IPS DF 4.7 (cell line): ENCODE measurements around the gene NDUFS8.
A peak's percentile ranks its signal among the peaks of the same experiment; 100 is the strongest.
"Not testable (repeated sequence)": the region's sequence is repeated elsewhere in the genome, so short reads cannot be mapped to it uniquely, and the experiment has no call there.

ENCODE experiments used
- DNase-seq: peaks from one replicate; pipeline ENCODE4 v3.0.0-alpha.2; 2013; ENCODE audit warnings: low spot score; ENCODE audit errors: extremely low read depth

Gene NDUFS8

GRCh38 chr11:68030318-68031143 is at the start of gene NDUFS8:
NDUFS8 (plus strand) TSS chr11:68030681; CDS start chr11:68032152, 1,471 bp downstream.
- DNase-seq, result peak; percentile 96

- not testable (repeated sequence) for DNase-seq
Observed at GRCh38 chr11:67981226-67981625, 49.3 kb upstream of the NDUFS8 start.

- DNase-seq, result not testable (repeated sequence)
Observed at GRCh38 chr11:67982255-67982857, 48.1 kb upstream of the NDUFS8 start.

GRCh38 chr11:67983951-67984350 is 46.5 kb upstream of the NDUFS8 start:
- DNase-seq, result no peak

- DNase-seq, result not testable (repeated sequence)
Observed at GRCh38 chr11:67985302-67985701, 45.2 kb upstream of the NDUFS8 start.

GRCh38 chr11:67990546-67991346 is 39.7 kb upstream of the NDUFS8 start:
- DNase-seq, result not testable (repeated sequence)

GRCh38 chr11:67991347-67992121 is 38.9 kb upstream of the NDUFS8 start:
- not testable (repeated sequence) for DNase-seq

- DNase-seq, result not testable (repeated sequence)
Observed at GRCh38 chr11:67993821-67994220, 36.7 kb upstream of the NDUFS8 start.

GRCh38 chr11:67994387-67994786 is 36.1 kb upstream of the NDUFS8 start:
- DNase-seq, result not testable (repeated sequence)

- not testable (repeated sequence) for DNase-seq
Observed at GRCh38 chr11:67995129-67995528, 35.4 kb upstream of the NDUFS8 start.

- not testable (repeated sequence) for DNase-seq
Observed at GRCh38 chr11:67995579-67995978, 34.9 kb upstream of the NDUFS8 start.

GRCh38 chr11:67996051-67996450 is 34.4 kb upstream of the NDUFS8 start:
- no peak for DNase-seq

- no peak for DNase-seq
Observed at GRCh38 chr11:67996622-67997474, 33.6 kb upstream of the NDUFS8 start.

- DNase-seq, result no peak
Observed at GRCh38 chr11:67997475-67997921, 33.0 kb upstream of the NDUFS8 start.

GRCh38 chr11:67998150-67999045 is 32.1 kb upstream of the NDUFS8 start:
- DNase-seq, result no peak

- DNase-seq, result no peak
Observed at GRCh38 chr11:67999201-67999629, 31.3 kb upstream of the NDUFS8 start.

GRCh38 chr11:67999704-68000103 is 30.8 kb upstream of the NDUFS8 start:
- DNase-seq, result no peak

GRCh38 chr11:68002575-68002937 is 27.9 kb upstream of the NDUFS8 start:
- no peak for DNase-seq
